Panc1 (cell line): ENCODE measurements around the gene CAPN15.

ENCODE experiments used
- CTCF ChIP-seq: fragments of 450-650 bp; IDR thresholded peaks from 2 replicates; pipeline ENCODE4 v1.5.1; 2017; ENCODE audit warnings: mild to moderate bottlenecking
- SIN3A ChIP-seq: IDR thresholded peaks from 2 replicates; pipeline ENCODE4 v1.6.1; 2012; ENCODE audit warnings: low read depth, mild to moderate bottlenecking, low read length, moderate library complexity, borderline replicate concordance; ENCODE audit not compliant: insufficient read depth

- TF ChIP-seq CTCF (no peak), SIN3A (no peak)
Observed at GRCh38 chr16:539901-540530, 12.5 kb downstream of the CAPN15 start.
